B cell (primary cell): Measurements from ENCODE around the gene HSH2D.

Experiments used
- CTCF ChIP-seq: fragments of 200-600 bp; IDR thresholded peaks from one replicate; pipeline ENCODE4 v1.8.0; 2022; ENCODE audit warnings: antibody characterized with exemption, mild to moderate bottlenecking
- EZH2 ChIP-seq: IDR thresholded peaks from 2 replicates; pipeline ENCODE4 v1.6.1; 2012; ENCODE audit warnings: borderline replicate concordance, low read depth, mild to moderate bottlenecking, moderate library complexity, low read length; ENCODE audit not compliant: insufficient read depth, poor library complexity, severe bottlenecking

GRCh38 chr19:16201011-16201391 is 57.5 kb downstream of the HSH2D start:
- TF ChIP-seq CTCF (no peak), EZH2 (no peak)
